NCI-H2171 (cell line): ENCODE data around the gene CACFD1.
A peak's percentile ranks its signal among the peaks of the same experiment; 100 is the strongest.

Source experiments
- DNase-seq: peaks from one replicate; lab custom pipeline; 2025; lab: John Stamatoyannopoulos, UW

The CACFD1 gene

DNA sequence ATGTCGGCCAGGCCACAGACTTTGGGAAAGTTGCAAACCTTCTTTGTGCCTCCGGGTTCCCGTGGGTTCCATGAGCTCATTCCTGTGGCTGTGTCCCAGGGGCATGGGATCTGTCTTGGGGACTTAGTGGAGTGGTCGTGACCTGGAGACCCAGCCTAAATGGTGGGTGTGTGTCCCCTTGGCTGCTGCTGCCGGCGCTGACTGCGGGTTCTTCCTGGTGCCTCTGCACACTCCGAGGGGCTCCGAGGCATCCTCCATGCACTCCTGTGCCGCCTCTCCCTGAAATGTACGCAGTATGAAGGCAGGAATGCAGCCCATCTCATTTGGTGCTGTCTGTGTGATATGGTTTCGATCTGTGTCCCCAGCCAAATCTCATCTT lies 40.1 kb downstream of the CACFD1 start:
- DNase-seq, result no peak

DNA sequence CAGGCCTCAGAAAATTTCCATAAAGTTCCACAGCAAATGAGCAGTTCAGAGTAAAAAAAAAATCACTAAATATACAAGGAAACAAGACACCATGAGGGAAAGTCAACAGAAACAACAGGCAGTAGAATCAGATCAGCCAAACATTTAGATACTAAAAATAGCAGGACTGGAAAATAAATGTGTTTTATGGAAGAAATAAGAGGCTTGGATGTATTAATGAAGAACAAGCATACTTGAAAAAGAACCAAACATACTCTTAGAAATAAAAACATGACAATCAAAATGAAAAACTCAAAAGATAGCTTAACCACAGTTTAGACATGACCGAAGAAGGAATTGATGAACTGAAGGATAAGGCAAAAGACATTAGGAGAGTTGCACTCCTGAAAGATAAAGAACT lies 42.3 kb downstream of the CACFD1 start:
- no peak for DNase-seq

DNA sequence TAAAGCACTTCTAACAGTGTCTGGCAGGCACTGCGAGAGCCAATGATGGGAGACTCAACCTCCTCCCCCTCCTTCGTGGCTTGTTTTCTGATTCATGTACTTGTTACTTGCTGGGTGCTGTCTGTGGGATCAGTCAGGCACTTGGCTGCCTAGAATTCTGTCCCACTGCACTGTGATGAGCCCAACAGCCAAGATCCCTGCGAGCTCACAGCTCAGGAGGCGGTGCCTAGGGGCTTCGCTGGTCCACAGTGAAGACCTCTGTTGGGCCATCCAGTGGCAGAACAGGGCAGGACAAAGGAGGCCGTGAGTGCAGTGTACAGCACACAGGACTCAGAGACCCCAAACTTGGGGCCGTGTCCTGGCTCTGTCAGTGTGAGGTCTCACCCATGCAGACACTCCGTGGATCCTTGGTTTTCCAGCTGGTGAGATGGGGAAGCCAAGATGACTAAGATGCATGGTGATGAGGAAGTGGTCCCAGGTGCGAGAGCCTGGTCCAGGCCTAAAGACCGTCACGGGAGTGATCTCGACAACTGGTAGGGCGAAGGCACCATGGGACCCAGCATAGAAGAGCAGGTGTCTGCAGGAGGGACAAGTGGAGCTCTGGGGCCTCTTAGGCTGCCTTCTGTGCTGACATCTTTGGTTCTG lies 45.5 kb downstream of the CACFD1 start:
- DNase-seq, result no peak

DNA sequence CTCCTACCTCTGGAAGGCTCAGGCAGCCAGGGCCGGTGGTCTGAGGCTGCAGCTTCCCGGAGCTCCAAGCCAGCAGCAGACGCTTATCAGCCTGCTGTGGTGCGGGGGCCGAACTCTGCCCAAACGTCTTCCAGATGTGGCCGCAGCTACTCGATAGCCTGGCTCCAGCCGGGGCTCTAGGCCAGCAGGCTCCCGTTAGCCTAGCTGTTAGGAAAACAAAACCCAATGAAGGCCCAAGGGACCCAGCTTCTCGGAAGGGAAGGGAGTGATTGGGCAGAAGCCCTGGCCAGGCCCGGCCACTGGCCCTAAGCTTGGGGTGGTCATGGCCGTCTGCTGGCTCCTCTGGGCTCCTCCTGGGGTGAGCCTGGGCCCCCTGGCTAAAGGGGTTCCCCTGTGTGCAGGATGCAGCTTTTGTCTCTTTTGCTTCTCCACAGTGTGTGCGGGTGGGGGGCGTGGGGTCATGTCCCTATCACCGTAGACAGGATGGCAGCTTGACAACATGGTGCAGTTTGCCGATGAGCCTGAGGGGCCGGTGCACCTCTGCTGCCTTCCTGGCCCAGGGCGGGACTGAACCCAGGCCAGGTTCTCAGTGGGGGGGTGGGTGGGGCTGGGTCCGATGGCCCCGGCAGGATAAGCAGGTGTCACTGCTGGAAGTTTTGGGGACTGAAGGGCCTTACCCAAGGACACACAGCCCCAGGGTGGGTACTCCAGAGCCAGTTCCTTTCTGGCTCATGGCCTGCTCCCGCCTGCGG lies 46.3 kb downstream of the CACFD1 start:
- no peak for DNase-seq

DNA sequence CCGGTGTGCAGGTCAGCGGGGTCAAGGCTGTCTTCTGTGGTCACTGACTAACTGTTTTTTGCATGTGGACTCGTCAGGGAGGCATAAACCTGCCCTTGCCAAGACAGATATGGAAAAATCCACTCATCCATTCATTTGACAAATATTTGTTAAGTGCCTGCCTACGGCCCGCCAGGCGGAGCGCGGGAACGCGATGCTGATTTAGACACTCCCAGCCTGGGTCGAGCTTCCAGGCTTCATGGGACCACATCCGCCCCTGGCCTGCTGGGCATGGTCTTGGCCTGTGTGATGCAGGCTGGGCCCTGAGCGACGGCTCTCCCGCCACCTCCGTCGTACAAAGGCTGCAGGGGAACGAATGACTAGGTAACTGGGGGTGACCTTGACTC lies 46.9 kb downstream of the CACFD1 start:
- DNase-seq, result no peak

DNA sequence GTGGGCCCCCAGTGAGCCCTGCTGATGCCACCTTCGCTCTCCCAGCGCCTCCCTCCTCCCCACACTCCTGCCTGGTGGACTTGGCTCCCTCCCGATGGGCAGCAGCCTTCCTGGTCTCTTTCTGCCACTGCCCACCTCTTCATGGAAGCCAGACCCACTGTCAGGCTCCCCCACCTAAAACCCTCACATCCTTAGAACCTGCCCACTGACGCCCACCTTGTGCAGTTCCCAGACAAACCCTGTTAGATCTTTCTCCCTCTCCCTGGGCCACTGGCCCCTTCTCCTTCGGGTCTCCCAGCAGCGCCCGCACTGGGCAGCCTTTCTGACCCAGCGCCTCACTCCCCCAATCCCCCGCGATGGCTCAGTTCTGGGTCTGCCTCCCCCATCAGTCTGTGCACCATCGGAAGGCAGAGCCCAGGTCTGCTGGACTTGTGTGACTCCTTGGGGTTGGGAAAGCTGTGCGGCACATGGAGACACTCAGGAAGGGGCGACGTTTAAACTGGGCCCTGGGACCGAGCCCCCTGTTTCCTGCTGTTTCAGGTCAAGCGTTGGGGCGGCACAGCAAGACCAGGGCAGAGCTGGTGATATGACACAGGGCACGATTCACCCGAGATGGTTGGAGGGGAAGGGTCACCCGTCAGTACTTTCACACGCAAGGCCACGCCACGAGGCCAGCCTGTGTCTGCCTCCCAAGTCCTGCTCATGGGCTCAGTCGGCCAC lies 47.6 kb downstream of the CACFD1 start:
- DNase-seq, result no peak

DNA sequence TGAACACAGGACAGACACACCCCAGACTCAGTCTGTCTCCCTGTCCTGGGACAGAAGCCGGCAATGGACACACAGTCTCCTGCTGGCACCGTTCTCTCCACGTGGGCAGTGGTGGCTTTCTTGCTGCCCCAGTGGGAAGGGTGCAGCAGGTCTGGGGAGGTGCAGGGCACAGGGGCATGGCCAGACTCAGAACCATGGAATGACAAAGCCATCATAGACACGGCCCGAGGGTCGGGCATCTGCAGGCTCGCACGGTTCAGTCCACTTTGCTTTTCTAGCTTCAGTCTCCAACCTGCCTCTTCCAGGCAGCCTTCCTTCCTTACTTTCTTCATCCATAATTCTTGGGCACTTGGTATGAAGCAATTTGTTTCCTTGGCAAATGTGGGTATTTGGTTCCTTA lies 48.3 kb downstream of the CACFD1 start:
- DNase-seq, result no peak

DNA sequence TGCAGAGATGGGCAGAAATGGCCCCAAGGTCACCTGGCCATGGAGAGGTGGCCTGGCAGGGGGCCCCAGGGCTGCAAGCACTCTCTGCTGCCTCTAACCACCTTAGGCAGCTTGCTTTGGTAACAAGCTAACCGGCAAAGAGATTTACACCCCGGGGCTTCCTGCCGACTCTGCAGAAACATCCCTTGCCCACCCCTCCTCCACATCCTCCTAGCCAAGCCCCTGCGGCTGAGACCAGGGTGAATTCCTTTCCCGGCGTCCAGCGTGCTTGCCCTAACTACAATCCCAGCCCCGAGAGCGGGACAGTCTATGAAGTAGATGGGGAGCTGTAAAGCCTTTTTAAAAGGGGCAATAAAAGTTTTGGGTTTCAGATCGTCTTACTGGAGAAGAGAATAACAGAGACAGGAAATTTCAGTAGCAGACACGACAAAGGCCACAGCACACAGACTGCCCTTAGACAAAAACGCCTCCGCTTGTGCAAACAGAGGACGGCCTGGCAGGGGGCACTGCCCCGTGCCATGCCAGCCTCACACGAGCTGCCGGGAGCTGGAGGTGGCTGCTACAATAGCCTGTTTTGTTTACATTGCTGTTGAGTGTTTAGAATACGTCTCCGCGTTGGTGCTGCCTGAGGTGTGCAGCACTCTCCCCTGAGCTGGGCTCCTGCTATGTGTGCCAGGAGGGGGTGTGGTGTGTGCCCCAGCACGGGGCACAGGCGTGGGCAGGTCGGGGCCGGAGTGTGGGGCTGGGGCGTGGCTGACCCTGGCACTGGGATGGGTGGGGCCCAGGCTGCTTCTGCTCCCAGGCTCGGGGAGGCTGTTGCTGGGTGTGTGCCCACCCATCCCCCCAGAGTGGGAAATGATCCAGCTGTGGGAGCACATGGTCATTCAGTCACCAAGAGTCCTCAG lies 49.7 kb downstream of the CACFD1 start:
- DNase-seq, result no peak

DNA sequence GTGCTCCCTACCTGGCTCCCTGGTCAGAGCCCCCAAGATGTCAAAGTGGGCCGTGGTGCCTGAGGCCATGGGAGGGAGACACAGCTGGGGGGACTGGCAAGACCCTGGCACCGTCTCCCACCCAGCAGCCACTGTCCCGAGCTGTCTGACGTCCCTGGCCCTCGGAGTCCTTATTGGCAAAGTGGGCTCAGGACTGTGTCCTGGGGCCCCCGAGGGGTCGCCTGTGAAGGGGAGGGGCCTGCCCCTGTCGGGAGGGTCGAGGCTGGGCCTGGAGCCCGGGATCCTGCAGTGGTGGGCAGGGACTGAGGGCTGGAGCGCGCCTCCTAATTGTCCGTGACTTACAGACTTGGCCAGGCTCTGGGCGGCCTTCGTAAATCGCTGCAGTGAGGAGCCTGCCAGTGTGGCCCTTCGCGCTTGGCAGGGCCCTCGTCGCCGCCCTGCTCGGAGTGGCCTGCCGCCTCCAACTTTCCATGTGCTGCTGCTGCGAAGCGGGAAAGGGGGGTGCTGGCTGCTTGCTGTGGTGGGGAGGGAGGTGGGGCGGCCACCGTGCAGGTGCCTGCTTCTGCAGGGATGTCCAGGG lies 51.2 kb downstream of the CACFD1 start:
- DNase-seq, result no peak

DNA sequence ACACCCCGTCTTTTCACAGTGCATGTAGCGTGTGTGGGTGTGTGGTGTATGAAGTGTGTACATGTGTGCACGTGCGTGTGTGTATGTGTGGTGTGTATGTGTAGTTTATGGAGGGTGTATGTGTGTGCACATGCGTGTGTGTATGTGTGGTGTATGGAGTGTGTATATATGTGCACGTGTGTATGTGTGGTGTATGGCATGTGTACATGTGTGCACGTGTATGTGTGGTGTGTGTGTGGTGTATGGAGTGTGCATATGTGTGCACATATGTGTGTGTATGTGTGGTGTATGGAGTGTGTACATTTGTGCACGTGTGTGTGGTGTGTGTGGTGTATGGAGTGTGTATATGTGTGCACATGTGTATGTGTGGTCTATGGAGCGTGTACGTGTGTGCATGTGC lies 51.8 kb downstream of the CACFD1 start:
- DNase-seq, result no peak

DNA sequence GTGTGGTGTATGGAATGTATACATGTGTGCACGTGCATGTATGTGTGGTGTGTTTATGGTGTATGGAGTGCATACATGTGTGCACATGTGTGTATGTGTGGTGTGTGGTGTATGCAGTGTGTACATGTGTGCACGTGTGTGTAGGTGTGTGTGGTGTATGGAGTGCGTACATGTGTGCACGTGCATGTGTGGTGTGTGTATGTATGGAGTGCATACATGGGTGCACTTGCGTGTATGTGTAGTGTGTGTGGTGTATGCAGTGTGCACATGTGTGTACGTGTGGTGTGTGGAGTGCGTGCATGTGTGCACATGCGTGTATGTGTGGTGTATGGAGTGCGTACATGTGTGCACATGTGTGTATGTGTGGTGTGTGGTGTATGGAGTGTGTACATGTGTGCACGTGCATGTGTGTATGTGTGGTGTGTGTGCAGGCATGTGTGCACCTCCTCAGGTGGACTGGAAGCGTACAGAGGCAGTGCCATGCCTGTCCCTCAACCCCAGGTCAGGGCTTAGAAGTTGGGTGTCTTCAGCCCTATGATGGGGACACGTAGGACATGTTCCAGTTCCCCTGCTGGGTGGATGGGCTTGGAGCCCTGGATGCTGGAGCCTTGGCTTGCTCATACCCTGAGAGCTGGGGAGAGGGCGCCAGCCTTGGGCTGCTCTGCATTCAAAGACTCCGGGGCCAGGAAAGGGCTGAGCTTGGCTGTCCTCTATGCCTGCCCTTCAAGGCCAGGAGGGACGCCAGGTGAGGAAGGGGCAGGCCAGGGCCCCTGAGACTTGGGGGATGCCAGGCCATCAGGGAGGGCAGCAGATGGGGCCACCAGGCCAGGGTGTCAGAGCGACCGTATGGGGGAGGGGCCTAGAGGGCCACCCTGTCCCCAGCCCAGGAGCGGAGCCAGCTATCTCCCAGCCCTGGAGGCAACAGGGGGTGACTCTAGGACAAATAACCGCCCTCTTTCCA lies 52.8 kb downstream of the CACFD1 start:
- no peak for DNase-seq

DNA sequence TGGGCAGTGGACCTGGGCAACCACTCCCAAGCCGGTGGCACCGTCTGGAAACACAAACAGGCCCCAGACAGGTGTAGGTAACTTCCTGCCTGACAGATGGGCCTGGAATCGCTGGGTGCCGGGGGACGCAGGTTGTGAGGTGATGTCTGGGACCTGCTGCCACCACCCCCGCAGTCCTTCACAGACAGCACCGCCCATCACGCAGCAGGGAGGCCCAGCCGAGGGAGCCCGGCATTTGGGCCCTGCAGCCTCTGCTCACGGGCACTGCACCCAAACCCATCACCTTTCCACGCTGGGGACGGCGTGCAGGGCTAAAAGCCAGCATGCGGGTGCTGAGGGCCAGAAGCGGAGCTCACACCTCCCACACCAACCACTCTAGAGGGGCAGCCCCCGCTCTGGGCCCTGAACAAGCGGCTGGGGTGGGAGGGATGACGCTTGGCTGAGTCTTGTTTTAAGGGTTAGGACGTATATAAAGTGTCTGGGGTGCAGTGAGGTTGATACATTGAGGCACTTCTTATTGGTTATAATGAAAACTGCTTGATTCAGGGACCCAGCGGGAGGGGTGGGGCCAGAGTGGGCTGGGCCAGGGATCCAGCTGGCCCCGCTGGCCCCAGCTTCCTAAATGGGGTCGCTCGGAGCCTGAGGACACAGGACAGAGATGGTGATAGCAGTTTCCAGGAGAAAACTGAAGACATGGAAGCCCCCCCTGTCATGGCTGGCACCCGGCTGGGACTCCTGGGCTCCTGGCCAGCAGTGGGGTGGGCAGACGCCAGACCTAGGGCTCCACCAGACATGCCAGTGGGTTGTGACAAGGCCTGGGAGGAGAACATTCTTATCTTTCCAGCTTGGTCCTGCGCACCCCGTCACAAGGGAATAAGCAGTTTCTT lies 53.7 kb downstream of the CACFD1 start:
- peak; percentile 76 for DNase-seq

DNA sequence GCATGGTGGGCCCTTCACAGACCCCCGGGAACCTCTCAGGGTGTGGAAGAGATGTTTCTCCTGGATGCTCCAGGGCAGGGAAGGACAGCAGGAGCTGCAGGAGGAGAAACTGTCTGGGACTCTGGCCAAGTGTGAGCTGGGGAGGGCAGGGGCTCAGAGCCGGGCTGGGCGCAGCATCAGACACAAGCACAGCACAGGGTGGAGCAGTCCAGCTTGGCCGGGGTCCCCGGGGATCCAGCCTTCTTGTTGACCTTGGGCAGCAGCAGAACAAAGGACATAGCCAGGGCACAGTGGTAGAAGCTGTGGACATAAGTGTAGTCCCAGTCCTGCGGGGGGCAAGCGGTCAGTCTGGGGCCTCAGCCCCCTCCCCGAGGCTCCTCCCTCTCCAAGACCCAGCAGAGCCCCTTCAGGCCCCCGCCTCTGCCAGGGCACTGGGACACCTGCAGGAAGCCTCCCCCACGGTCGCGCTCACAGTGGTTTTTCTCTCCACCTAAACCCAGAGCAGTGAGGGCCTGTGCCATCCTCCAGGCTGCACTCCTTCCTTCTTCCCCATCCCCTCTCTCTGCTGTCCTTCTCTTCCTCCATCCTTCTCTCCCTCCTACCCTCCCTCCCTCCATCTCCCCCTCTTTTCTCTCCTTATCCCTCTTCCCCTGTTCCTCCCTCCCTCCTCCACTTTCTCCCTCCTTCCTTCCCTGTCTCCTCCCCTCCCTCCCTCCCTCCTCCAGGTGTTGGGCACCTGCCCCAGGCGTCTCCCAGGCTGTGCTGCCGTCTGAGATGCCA lies 54.9 kb downstream of the CACFD1 start:
- peak; percentile 61 for DNase-seq

DNA sequence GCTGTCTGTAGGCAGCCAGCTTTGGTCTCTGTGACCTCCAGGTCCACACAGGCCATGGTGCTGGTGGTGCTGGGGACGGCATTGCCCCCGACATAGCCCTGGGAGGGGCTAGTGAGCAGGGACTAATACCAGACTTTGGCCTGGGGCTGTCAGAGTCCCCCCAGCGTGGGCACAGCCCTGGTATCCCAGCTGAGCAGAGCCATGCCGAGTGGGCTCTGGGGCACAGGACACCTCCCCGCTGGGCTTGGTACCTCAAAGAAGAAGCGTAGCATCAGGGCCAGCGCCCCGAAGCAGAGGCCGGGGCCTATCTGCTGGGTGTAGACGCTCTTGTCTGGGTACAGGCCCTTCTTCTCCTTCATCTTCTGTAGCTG lies 55.4 kb downstream of the CACFD1 start:
- DNase-seq, result no peak

DNA sequence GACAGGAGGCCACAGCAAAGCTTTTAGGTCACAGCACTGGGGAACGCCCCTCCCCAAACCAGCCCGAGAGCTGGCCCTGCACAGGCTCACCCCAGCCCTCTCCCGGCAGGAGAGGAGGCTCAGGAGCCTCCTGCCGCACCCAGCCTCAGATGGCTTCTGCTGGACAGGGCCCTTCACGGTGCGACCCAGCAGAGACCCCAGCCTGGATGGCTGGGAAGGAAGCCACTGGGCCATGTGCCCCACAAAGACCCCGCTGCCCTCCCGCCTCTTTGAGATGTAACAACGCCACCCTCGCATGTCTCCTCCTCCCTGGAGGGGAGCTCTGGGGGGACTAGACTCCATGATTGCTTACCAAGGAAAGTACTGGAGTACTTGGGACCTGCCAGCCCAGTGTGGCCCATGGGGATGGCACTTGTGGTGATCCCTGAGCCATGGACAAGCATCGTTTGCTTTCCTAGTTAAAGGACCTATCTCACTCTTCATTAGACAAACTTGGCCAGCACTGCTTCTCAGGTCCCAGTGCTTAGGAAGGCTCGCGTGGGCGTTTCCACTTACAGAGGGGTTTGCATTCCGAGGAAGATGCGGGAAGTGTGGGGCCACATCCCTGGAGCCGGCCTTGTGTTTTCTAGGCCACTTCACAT lies 56.0 kb downstream of the CACFD1 start:
- DNase-seq, result no peak

DNA sequence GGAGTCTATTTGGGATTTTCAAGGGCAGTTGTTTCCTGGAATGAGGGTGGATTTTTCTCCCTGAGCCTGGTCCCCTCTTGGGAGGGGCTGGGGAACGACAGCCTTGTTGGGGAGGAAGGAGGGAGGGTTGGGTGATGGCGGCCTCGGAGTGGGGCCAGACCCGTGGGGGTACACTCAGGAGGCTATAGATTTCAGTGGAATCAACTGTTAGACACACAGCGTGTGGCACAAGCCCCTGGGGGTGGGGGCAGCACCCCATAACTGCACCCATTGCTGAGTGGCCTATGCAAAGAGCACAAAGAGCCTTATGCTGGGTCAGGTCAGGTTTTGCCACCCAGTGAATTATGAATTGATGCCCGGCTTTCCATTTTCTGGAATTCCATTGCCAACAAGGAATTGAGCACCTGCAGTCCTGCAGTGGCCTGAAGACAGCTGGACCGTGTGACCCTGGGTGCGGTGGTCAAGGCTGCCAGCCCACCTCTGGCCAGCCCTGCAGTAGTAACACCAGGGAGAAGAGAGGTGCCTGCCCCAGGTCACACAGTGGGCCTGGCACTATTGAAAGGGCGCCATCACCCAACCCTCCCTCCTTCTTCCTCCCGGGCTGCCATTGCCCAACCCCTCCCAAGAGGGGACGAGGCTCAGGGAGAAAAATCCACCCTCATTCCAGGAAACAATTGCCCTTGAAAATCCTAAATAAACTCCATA lies 56.6 kb downstream of the CACFD1 start:
- no peak for DNase-seq

DNA sequence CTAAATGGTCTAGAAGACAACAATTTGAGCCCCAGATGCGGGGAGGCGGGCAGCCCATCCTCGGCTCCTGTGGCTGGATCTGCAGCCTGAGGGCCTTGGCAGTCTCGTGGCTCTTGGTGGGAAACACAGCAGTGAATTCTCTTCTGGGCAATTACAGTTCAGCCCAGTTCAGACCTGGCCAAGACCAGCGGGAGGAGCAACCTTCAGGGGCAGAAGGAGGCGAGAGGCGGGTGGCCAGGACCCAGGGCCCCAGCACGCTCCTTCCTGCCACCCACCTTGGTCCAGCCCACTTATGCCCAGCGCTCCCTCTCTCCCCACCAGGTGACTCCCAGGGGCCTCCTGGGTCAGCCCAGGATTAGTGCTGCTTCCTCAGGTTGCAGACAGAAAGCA lies 57.2 kb downstream of the CACFD1 start:
- DNase-seq, result no peak

DNA sequence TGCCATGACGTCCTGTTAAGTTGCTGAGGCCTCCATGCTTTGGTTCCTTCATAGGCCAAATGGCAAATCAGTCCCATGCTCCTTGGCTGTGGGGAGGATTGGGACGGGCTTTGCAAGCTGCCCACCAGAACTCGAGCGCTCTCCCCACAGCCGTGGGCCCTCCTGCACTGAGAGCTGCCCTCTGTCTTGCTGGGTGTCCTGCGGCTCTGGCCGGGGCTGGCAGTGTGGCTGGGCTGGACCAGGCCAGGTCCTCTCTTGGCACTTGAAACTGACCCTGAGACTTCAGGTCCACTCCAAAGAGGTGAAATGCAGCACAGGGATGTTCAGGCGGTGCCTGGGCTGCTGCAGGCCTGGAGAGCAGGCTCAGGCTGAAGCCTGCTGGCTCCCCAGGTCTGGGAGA lies 57.9 kb downstream of the CACFD1 start:
- DNase-seq, result no peak
